DOHH2 (cell line): Measurements from ENCODE around the gene ABLIM2.

Source experiments
- CTCF ChIP-seq: fragments of 200-600 bp; sonication (generic); IDR thresholded peaks from one replicate; pipeline ENCODE4 v1.5.1; 2014; ENCODE audit warnings: antibody characterized with exemption, mild to moderate bottlenecking, low read depth, low read length; ENCODE audit not compliant: poor library complexity, severe bottlenecking
- EZH2phosphoT487 ChIP-seq: fragments of 200-600 bp; sonication (generic); IDR thresholded peaks from 2 replicates; pipeline ENCODE4 v1.6.1; 2017; ENCODE audit warnings: borderline replicate concordance, mild to moderate bottlenecking, antibody characterized with exemption, low read length, moderate library complexity, mixed read lengths

- no peak for TF ChIP-seq CTCF
- no peak for TF ChIP-seq EZH2phosphoT487
These were observed 148.0 kb downstream of the ABLIM2 start for GRCh38 chr4:8010618-8011017.
